GM18520 (cell line): ENCODE measurements around the gene B3GNT7.
"Not testable (repeated sequence)": the region's sequence is repeated elsewhere in the genome, so short reads cannot be mapped to it uniquely, and the experiment has no call there.

Experiments
- ATAC-seq: cut with Tn5 transposase; IDR thresholded peaks from one replicate; pipeline ENCODE4 v1.9.1; 2021; ENCODE audit not compliant: unreplicated experiment

Gene B3GNT7

GRCh38 chr2:231364961-231365810 is 30.3 kb upstream of the B3GNT7 start:
- ATAC-seq = no peak

GRCh38 chr2:231367178-231367577 is 28.3 kb upstream of the B3GNT7 start:
- no peak for ATAC-seq

DNA sequence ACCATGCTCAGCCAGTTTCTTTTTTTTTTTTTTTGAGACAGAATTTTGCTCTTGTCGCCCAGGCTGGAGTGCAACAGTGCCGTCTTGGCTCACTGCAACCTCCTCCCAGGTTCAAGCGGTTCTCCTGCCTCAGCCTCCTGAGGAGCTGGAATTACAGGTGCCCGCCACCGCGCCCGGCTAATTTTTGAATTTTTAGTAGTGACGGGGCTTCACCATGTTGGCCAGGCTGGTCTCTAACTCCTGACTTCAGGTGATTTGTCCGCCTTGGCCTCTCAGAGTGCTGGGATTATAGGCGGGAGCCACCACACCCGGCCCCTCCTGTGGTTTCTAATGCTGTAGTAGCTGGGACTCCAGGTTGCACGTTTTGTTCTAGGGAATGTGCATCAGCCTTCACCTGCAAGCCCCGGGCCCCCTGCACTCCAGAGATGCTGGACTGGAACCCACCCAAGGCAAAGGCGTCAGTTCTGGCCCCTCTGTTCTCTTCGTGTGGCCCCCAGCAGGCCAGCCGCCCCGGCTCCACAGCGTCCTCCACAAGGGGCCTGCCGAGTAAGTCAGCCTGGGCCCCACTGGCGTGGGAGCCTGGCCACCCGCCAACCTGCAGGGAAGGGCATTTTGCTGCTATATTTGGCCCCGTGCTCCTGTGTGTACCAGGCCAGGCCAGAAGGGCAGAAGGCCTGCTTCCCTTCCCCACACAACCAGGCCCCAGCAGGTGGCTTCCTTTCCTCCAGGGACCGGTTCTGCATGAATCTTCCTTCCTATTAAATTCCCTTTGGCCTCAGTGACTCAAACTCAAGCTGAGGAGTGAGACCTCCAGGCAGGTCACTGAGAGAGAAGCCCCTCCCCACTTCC is 25.7 kb upstream of the B3GNT7 start:
- ATAC-seq = no peak

- no peak for ATAC-seq
Measured at GRCh38 chr2:231370429-231370748, 25.1 kb upstream of the B3GNT7 start.

GRCh38 chr2:231370749-231371429 is 24.6 kb upstream of the B3GNT7 start:
- no peak for ATAC-seq

DNA sequence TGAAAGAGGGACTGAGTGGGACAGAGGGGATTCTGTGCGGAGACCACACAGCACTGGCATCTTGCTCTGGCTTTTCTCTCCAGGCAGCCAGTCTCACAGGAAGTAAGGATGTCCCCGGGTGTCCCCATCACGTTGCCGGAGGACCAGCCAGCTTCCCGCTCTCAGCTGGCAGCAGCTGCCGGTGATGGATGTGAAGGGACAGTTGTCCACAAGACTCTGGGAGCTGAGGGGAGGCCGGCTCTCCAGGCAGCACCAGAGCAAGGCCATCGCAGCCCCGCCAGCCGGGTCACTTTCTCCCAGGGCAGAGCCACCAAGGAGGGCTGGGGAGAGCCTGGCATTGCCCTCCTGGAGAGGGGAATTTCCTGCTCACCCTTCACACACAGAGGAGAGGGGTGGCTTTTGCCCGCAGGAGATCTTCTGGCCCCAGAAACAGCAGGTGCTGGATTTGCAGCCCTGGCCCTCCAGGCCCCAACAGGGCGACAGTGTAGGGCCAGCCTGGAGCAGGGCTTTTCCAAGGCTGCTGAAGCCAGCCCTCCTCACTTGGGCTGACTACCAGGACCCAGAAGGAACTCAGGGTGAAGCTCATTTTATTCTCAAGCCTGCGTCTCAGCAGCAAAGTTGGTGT is 24.0 kb upstream of the B3GNT7 start:
- ATAC-seq = no peak

- no peak for ATAC-seq
Measured at GRCh38 chr2:231372326-231372725, 23.2 kb upstream of the B3GNT7 start.

DNA sequence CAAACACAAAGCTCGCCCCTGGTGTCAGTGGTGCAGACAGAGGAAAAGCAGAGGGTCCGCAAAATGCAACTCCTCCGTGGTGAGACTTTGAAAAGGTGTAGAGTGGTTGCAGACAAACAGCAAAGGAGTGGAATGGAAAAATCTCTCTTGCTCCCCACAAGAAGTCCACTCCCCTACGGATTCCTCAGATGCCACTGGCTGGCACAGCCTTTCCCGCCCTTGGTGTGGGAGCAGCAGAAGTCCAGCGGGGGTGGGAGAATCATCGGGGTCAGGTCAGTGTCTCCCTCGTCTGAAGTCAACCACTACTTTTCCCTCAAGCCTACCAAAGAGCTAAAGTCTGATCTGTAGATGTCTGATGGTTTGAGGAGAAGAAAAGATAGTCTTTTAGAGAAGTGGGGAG is 22.3 kb upstream of the B3GNT7 start:
- no peak for ATAC-seq

DNA sequence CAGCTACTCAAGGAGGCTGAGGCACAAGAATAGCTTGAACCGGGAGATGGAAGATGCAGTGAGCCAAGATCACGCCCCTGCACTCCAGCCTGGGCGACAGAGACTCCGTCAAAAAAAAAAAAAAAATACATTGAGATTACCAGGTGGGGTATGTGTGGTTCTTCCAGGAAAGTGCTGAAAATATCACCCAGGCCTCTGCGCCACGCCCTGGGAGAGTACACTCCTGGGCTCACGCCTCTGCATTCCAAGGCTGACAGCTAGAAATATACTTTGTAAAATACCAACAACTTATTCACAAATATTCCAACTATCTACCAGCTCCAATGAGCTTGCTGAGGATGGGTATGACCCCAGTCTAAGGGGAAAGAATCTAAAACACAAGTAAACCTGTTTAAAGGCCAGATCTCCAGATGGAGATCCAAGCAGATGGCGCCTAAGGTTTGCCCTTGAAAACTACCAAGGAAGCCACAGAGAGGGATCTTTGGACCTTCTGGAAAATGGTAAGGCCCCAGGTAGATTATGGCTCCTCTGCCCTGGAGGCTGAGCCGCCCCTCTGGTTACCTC is 21.6 kb upstream of the B3GNT7 start:
- ATAC-seq = no peak

- ATAC-seq = no peak
Measured at GRCh38 chr2:231374771-231375170, 20.7 kb upstream of the B3GNT7 start.

DNA sequence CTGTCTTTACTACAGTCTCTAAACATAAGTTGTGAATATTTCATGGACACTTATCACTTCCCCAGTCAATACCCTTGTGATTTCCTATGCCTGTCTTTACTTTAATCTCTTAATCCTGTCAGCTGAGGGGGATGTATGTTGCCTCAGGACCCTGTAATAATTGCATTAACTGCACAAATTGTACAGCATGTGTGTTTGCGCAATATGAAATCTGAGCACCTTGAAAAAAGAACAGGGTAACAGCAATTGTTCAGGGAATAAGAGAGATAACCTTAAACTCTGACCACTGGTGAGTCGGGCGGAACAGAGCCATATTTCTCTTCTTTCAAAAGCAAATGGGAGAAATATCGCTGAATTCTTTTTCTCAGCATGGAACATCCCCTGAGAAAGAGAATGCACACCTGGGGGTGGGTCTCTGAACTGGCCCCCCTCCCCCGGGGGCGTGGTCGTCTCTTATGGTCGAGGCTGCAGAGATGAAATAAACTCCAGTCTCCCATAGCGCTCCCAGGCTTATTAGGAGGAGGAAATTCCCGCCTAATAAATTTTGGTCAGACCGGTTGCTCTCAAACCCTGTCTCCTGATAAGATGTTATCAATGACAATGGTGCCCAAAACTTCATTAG is 19.4 kb upstream of the B3GNT7 start:
- ATAC-seq = not testable (repeated sequence)

DNA sequence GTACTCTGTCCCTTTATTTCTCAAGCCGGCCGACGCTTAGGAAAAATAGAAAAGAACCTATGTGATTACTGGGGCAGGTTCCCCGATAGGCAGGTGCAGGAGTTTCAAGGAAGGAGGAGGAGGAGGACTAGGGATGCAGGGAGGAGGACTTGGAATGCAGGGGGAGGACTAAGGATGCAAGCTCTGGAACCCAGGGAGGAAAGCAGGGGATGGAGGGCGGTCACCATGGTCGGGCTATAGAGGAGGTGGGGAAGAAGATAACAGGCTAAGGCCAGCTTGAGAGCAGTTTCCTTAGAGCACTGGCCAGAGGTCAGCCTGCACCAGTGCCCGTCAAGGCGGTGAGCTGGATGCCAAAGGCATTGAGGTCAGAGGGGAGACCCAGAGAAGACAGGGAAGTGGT is 18.7 kb upstream of the B3GNT7 start:
- no peak for ATAC-seq

DNA sequence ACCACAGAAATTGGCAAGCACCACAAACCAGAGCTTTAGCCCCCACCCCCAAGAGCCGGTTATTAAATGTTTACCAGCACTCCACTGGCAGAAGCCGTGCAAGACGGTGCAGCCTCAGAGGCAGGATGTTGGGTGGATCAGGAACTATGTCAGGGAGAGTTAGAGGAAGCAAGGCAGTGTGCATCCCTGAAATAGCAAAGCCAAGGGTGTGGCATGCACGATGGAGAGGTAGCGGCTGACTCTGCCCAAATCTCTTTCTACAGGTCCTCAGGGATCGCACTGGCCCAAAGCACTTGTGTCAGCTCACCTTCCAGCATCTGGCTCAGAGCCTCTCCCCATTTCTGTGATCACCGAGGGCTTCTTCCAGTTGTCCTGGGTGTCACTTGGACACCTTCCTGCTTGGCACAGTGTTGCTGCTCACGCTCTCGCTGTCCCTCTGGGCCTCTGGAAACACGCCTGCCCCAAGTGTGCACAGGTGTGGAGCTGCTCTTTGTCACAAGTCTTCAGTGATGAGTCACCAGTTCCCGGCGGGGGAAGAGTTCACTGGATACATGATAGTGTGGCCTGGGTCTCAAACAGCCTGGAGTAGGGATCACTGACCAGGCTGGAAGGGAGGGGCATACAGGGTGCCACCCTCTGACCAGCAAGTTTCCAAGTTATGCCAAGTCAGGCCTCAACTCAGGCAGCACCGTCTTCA is 17.3 kb upstream of the B3GNT7 start:
- no peak for ATAC-seq

DNA sequence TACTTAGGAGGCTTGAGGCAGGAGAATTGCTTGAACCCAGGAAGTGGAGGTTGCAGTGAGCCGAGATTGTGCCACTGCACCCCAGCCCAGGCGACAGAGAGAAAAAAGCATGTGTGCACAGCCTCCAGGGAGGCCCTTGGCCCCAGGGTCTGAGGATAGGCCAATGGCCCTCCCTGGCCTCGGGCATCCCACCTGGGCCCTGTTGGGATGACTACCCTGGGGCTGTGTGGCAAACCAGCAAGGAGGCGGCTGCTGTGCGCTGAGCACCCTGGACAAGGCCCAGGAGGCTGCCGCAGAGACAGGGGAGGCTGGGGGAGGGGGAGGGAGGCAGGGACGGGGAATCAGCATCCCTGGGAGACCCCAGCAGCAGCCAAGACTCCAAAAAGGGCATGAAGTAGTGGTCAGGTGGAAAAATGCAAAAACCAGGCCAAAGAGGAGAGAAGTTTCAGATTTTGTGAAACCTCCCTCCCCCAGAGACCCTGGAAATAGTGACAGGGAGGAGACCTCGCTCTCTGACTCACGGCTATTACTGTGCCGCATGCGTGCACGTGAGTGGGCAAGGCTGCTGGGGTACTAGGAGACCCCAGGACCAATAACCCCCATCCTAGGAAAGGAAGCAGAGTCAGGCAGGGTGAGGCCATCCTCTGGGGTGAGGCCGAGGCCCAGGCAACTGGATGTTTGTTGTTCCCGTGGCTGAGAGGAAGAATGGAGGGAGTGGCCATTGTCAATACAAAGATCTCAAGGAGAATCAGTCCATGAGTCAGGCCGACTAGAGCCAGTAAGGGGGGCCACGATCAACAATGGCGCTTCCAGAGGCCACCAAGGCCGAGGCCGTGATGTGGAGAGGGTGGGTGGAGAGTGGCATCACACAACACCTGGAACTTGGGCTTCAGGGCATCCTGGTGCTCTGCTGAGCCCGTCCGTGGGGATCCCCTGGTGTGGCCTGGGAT is 16.0 kb upstream of the B3GNT7 start:
- no peak for ATAC-seq

GRCh38 chr2:231380307-231380706 is 15.2 kb upstream of the B3GNT7 start:
- ATAC-seq = no peak

GRCh38 chr2:231380991-231381847 is 14.3 kb upstream of the B3GNT7 start:
- ATAC-seq = no peak

GRCh38 chr2:231382116-231382515 is 13.4 kb upstream of the B3GNT7 start:
- ATAC-seq = no peak
